ENCODE measurements around the gene KBTBD2. TPM values are rescaled to one million over a fixed set of nuclear protein-coding genes. Genes with fewer than 3 reads are reported as not detected.

The KBTBD2 gene
- total and polyA plus RNA-seq, 12 donors = 16.0 to 57.0 (median 25.8) TPM

GRCh38 chr7:32893207-32893524, 1.6 kb upstream of the KBTBD2 start:
- Histone ChIP-seq H3K4me3 (no peak overlapping the region), H3K4me1 (replicated peaks in 1 of 2) (peaks cover 24 to 29% of the 10 kb centered on the region in 2 donors), H3K36me3 (replicated peaks in 1 of 2) (no peaks in the 10 kb centered on the region), H3K27me3 (no peaks in the 10 kb centered on the region), H3K27ac (peak overlapping the region in 4 of 5 donors; percentile 79 to 99 (median 98)), H3K9me3 (replicated peaks in 1 of 3) (no peaks in the 10 kb centered on the region)
- DNase-seq = no peak
- TF ChIP-seq CTCF (IDR thresholded peaks at IDR 0.05) (no peak), POLR2A (IDR thresholded peaks at IDR 0.05) (no peak)
- intact Hi-C loops (cut with DNase I) = loop anchor here in 1 of 2 donors (10.0 kb wide), 1 partner anchor 48 kb away; no protein-coding TSS in a partner anchor
- 66 to 78% (median 72%) methylated on average over 4 of the region's 4 CpGs for WGBS, 4 donors

- no peak for TF ChIP-seq POLR2A (IDR thresholded peaks at IDR 0.05)
- no peak for TF ChIP-seq CTCF (IDR thresholded peaks at IDR 0.05)
- Histone ChIP-seq H3K4me3 (peak overlapping the region; percentile 4 to 98 (median 58)), H3K27ac (peak overlapping the region; percentile 79 to 99 (median 98)), H3K9me3 (replicated peaks in 1 of 3) (no peaks in the 10 kb centered on the region), H3K4me1 (replicated peaks in 1 of 2) (peaks cover 29 to 34% of the 10 kb centered on the region in 2 donors), H3K36me3 (replicated peaks in 1 of 2) (no peaks in the 10 kb centered on the region), H3K27me3 (no peaks in the 10 kb centered on the region)
- WGBS, 4 donors = 0 to 1% (median 1%) methylated on average over 12 to 22 of the region's 22 CpGs
- peak; percentile 44 to 64 (median 51) for DNase-seq
- intact Hi-C loops (cut with DNase I) = loop anchor here in 1 of 2 donors (10.0 kb wide), 1 partner anchor 48 kb away; no protein-coding TSS in a partner anchor
Measured at GRCh38 chr7:32892521-32893206, 1.1 kb upstream of the KBTBD2 start.

GRCh38 chr7:32891800-32892520, 400 bp upstream of the KBTBD2 start:
- TF ChIP-seq CTCF (IDR thresholded peaks at IDR 0.05) (no peak), POLR2A (IDR thresholded peaks at IDR 0.05) (peak; percentile 45 to 76)
- intact Hi-C loops (cut with DNase I) = loop anchor here in 1 of 2 donors (10.0 kb wide), 1 partner anchor 47 kb away; no protein-coding TSS in a partner anchor
- Histone ChIP-seq H3K27me3 (no peaks in the 10 kb centered on the region), H3K27ac (peak overlapping the region; percentile 88 to 99 (median 98)), H3K4me1 (replicated peaks in 1 of 2) (peaks cover 36 to 41% of the 10 kb centered on the region in 2 donors), H3K4me3 (peak overlapping the region; percentile 4 to 98 (median 72)), H3K36me3 (replicated peaks in 1 of 2) (no peaks in the 10 kb centered on the region), H3K9me3 (replicated peaks in 1 of 3) (no peaks in the 10 kb centered on the region)
- WGBS, 4 donors = 0 to 1% (median 1%) methylated on average over 24 to 78 of the region's 85 CpGs
- peak; percentile 96 to 98 (median 98) for DNase-seq

- WGBS, 4 donors = 0% methylated on average over 8 of the region's 8 CpGs
- intact Hi-C loops (cut with DNase I) = loop anchor here in 1 of 2 donors (10.0 kb wide), 1 partner anchor 46 kb away; no protein-coding TSS in a partner anchor
- no peaks in the 10 kb centered on the region for H3K9me3 ChIP-seq (replicated peaks in 1 of 3)
Measured at GRCh38 chr7:32890793-32891042, 842 bp downstream of the KBTBD2 start.

More at GRCh38 chr7:32890793-32891042, 842 bp downstream of the KBTBD2 start:
- H3K27me3 ChIP-seq = no peaks in the 10 kb centered on the region
- H3K36me3 ChIP-seq (replicated peaks in 1 of 2) = no peaks in the 10 kb centered on the region
- TF ChIP-seq POLR2A (IDR thresholded peaks at IDR 0.05) (no peak), CTCF (IDR thresholded peaks at IDR 0.05) (no peak)
- H3K4me1 ChIP-seq (replicated peaks in 1 of 2) = peaks cover 42 to 51% of the 10 kb centered on the region in 2 donors
- H3K27ac ChIP-seq = peak overlapping the region; percentile 70 to 99 (median 98)
- no peak for DNase-seq
- peak overlapping the region; percentile 16 to 98 (median 55) for H3K4me3 ChIP-seq
